AG09319 (cell line): Measurements from ENCODE around the gene GLYAT.

Experiments used
- DNase-seq: peaks from one replicate; pipeline ENCODE4 v3.0.0-alpha.2; 2010; ENCODE audit warnings: low read depth; ENCODE audit errors: extremely low read depth
- CTCF ChIP-seq: IDR thresholded peaks from 2 replicates; pipeline ENCODE4 v1.5.1; 2011; ENCODE audit warnings: low read depth, mild to moderate bottlenecking, inconsistent platforms, low read length, moderate library complexity

Gene GLYAT

GRCh38 chr11:58772329-58773285 lies 40.9 kb upstream of the GLYAT start:
- no peak for TF ChIP-seq CTCF
- DNase-seq = no peak

DNA sequence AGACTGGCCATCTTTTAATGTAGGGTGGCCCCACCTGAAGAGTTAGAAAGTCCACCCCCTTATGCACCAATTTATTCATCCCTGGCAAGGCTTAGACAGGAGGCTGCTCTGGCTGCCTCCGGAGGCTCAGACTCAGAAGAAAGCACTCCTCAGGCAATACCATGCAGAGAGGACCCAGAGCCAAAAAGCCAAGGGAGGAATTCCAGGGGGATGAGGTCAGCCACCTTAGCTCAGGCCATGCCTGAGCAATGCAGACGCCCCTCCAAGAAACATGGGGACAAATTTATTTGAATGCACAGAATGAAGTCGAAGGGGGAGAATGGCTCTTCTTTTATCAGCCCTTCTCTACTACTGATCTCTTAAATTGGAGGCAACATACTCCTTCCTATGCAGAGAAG lies 39.7 kb upstream of the GLYAT start:
- no peak for DNase-seq
- TF ChIP-seq CTCF = no peak

DNA sequence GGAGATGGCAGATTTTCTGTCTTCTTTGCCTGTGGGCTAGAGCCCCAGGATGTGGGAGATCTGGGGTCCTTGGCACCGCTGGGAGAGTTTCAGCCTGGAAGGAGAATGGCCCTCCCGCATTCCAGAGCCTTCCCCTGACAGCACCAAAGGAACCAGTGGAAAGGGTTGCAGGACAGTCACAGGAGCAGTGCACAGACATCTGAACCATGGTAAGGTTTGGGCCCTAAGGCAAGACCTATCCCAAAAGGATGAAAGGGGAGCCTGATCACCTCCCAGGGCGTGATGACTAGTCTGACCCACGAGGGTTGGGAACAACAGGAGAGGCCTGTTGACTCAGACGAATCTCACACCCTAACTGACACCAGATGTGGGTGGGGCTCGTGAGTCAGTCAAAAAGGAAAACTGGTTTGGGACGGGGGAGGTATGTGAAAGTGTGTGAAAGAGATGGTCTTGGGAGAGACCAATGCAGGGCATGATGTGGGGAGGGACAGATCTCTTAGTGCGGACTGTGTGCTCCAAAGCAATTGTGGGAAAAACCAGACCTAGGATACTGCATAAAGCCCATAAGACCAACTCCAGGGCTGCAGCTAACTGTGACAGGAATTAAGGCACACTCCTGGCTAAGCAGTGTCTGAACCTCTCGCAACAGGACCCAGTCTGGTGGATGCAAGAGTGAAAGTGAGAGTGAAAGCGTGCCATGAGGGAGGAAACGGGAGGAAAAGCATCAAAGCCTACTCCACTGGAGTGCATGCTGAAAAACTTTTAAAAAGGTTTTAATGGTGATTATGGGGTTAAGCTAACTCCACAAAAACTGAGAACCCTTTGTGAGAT lies 39.1 kb upstream of the GLYAT start:
- no peak for TF ChIP-seq CTCF
- DNase-seq = no peak

- TF ChIP-seq CTCF = no peak
- DNase-seq = no peak
Observed at GRCh38 chr11:58770166-58770565, 38.4 kb upstream of the GLYAT start.

GRCh38 chr11:58769308-58769707 lies 37.6 kb upstream of the GLYAT start:
- TF ChIP-seq CTCF = no peak
- no peak for DNase-seq

DNA sequence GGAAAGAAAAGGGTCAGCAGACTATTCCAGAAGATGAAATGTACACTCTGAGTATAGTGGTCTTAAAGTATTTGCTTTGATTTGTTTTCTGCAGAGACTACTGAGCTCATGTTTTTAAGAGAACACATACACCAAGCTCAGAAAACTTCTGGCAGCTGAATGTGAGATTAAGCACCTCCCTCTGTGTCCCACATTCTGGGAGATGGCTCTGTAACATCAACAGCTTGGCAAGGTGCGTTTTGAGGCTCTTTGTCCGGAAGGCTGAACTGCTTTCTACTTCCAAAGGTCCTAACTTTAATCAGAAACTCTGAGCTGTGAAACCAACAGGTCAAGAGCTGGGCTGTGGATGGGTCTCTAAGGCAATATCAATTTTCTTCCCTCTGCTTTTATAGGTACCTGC lies 36.4 kb upstream of the GLYAT start:
- no peak for TF ChIP-seq CTCF
- DNase-seq = no peak

DNA sequence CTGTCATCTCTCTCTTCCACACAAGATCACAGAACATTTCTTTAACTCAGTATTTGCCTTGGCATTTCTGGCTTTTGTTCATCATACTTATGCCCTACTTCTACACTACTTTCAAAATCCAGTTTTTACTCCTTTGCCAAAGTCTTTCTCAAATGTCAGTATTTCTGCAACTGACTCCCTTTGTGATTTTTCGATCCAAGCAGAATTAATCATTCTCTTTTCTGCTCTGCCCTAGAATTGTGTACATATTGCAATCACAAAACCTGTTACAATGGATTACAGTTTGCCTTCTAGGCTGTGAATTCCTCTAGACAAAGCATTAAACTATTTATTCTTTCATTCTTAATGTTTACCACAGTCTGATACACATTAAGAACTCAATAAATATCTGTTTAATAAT lies 33.3 kb upstream of the GLYAT start:
- no peak for DNase-seq
- TF ChIP-seq CTCF = no peak
